GM19467 (cell line): Measurements from ENCODE around the gene SGIP1.
"Not testable (repeated sequence)": the region's sequence is repeated elsewhere in the genome, so short reads cannot be mapped to it uniquely, and the experiment has no call there.

Source experiments
- ATAC-seq: cut with Tn5 transposase; IDR thresholded peaks from one replicate; pipeline ENCODE4 v1.9.1; 2021; ENCODE audit warnings: mild to moderate bottlenecking, moderate library complexity; ENCODE audit not compliant: unreplicated experiment

Gene SGIP1

DNA sequence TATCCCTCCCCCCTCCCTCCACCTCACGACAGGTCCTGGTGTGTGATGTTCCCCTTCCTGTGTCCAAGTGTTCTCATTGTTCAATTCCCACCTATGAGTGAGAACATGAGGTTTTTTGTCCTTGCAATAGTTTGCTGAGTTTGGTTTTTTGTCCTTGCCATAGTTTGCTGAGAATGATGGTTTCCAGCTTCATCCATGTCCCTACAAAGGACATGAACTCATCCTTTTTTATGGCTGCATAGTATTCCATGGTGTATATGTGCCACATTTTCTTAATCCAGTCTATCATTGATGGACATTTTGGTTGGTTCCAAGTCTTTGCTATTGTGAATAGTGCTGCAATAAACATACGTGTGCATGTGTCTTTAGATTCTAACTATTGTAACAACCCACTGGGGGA lies 261.9 kb downstream of the SGIP1 start:
- ATAC-seq: not testable (repeated sequence)
